AG04450 (cell line): Measurements from ENCODE around the gene SYT14. TPM values are rescaled to one million over a fixed set of nuclear protein-coding genes. Genes with fewer than 3 reads are reported as not detected.

Source experiments
- CTCF ChIA-PET: fragments of 300-600, 350-600 bp; formaldehyde crosslinking; extraction: SDS; loops from one replicate; lab custom pipeline; 2022; ENCODE audit warnings: antibody characterized with exemption, inconsistent platforms; lab: Charles Lee
- POLR2A ChIA-PET: fragments of 350-600 bp; formaldehyde crosslinking; extraction: SDS; loops from one replicate; lab custom pipeline; 2021; ENCODE audit warnings: antibody characterized with exemption, inconsistent platforms; lab: Yijun Ruan, JAX
- DNase-seq: peaks from one replicate; pipeline ENCODE4 v3.0.0-alpha.2; 2011; ENCODE audit warnings: low read depth, low spot score
- H3K27ac ChIP-seq: one replicate; pipeline ENCODE4 v1.5.1; 2012; ENCODE audit warnings: low read depth, low read length, control low read depth
- H3K27me3 ChIP-seq: one replicate; pipeline ENCODE4 v1.6.0; 2012; ENCODE audit warnings: low read length; ENCODE audit not compliant: control insufficient read depth, insufficient read depth
- H3K4me3 ChIP-seq: 2 replicates; pipeline ENCODE4 v1.5.1; 2011; ENCODE audit warnings: mild to moderate bottlenecking, low read depth, low read length, control low read depth
- H3K9me3 ChIP-seq: 2 replicates; pipeline ENCODE4 v1.5.1; 2012; ENCODE audit warnings: low read length; ENCODE audit not compliant: control insufficient read depth, insufficient read depth
- polyA plus RNA-seq: library from polyadenylated mRNA; depleted of rRNA; stranded (reverse); fragments of >200 nt; gene quantifications from 2 replicates; pipeline ENCODE4 v1.2.3, GENCODE V29; 2011
- TF ChIP-seq, protein P1 (sequence below): IDR thresholded peaks from 2 replicates; pipeline ENCODE4 v1.5.1; 2011; ENCODE audit warnings: low read depth, low read length, control low read depth, inconsistent platforms

Gene SYT14
- polyA plus RNA-seq, 1 experiment, result 4.8 TPM

DNA sequence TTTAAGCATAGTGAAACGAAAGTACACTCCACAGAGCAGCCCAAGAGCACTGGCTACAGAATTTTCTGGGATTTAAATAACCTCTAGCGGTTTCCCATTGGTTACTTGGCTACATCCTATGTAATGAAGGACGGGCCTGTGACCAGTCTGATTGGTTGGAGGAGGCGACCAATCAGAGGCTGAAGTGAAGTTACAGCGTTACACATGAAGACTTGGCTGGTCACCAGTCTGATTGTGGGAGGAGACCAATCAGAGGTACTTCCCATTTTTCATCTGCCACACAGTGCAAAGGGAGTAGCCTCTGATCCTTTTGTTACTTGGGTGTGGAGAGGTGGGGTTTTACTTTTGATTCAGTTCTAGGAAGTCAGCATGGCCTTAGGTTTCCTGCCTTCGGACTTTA lies 151.8 kb downstream of the SYT14 start:
- H3K27ac ChIP-seq, result no peak overlapping the region
- TF ChIP-seq, protein P1, sequence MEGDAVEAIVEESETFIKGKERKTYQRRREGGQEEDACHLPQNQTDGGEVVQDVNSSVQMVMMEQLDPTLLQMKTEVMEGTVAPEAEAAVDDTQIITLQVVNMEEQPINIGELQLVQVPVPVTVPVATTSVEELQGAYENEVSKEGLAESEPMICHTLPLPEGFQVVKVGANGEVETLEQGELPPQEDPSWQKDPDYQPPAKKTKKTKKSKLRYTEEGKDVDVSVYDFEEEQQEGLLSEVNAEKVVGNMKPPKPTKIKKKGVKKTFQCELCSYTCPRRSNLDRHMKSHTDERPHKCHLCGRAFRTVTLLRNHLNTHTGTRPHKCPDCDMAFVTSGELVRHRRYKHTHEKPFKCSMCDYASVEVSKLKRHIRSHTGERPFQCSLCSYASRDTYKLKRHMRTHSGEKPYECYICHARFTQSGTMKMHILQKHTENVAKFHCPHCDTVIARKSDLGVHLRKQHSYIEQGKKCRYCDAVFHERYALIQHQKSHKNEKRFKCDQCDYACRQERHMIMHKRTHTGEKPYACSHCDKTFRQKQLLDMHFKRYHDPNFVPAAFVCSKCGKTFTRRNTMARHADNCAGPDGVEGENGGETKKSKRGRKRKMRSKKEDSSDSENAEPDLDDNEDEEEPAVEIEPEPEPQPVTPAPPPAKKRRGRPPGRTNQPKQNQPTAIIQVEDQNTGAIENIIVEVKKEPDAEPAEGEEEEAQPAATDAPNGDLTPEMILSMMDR, result no peak
- no peaks in the 10 kb centered on the region for H3K9me3 ChIP-seq
- ChIA-PET POLR2A (no interaction called here), CTCF (no interaction called here)
- no peaks in the 10 kb centered on the region for H3K27me3 ChIP-seq
- H3K4me3 ChIP-seq, result no peak overlapping the region
- DNase-seq, result no peak

DNA sequence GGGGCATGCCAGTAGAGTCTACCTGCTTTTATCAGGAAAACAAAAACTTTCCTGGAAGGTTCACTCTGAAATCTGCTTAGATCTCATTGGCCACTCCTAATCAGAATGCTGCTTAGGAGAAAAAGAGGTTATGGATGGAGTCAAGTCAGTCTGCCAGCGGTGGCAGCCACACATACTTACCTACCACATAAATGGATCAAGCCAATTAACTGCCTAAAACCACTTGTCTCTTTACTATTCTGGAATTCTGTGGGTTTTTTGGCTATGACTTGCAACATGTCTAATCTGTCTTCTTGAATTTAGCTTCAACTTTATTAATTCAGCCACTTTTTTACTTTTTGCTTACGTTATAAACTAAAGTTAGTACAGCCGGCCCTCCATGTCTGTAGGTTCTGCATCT lies 154.3 kb downstream of the SYT14 start:
- Histone ChIP-seq H3K9me3 (no peaks in the 10 kb centered on the region), H3K27ac (no peak overlapping the region), H3K4me3 (no peak overlapping the region), H3K27me3 (no peaks in the 10 kb centered on the region)
- TF ChIP-seq, protein P1, result no peak
- DNase-seq, result no peak
- CTCF ChIA-PET, result no interaction called here
- POLR2A ChIA-PET, result no interaction called here

DNA sequence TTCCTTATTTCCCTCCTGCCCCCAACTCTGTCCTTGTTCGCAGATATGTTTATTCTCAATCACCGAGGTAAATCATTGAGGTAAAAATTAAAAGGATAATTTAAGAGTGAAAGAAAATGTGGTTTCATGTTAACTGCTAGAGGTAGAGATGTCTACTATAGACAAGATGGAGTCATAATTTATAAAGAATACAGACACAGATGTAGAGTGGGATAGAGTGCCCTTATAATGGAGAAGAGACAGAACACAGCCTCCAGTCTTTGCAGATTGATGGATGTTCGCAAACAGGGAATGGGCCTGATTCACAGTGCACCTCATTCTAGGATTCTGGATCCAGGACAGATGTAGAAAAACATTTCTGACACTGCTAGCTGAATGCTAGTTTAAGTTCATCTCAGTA lies 155.4 kb downstream of the SYT14 start:
- TF ChIP-seq, protein P1, result no peak
- DNase-seq, result no peak
- H3K27me3 ChIP-seq, result no peaks in the 10 kb centered on the region
- ChIA-PET CTCF (no interaction called here), POLR2A (no interaction called here)
- H3K4me3 ChIP-seq, result no peak overlapping the region
- H3K27ac ChIP-seq, result no peak overlapping the region
- H3K9me3 ChIP-seq, result no peaks in the 10 kb centered on the region

DNA sequence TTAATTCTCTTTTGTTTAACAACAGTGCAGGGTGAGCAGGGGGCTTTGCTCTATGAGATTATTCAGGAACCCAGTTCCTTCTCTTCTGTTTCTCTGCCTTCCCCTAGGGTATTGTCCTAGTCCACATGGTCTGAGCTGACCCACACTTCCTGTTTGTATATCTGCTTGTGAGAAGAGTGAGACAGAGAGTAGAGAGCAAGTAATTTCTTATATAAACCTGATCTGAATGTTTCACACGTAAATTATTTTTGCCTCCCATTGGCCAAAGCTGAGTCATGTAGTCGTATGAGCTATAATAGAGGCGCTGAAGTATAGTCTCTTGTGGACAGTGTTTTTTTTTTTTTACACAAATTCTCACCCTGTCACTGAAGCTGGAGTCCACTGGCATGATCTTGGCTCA lies 160.3 kb downstream of the SYT14 start:
- ChIA-PET CTCF (no interaction called here), POLR2A (interaction anchor here (0.7 kb wide), 1 partner anchor 307 kb away, joined by 4 read pairs; no protein-coding TSS in a partner anchor)
- no peaks in the 10 kb centered on the region for H3K9me3 ChIP-seq
- H3K27ac ChIP-seq, result no peak overlapping the region
- no peaks in the 10 kb centered on the region for H3K27me3 ChIP-seq
- no peak overlapping the region for H3K4me3 ChIP-seq
- TF ChIP-seq, protein P1, result no peak
- DNase-seq, result no peak

DNA sequence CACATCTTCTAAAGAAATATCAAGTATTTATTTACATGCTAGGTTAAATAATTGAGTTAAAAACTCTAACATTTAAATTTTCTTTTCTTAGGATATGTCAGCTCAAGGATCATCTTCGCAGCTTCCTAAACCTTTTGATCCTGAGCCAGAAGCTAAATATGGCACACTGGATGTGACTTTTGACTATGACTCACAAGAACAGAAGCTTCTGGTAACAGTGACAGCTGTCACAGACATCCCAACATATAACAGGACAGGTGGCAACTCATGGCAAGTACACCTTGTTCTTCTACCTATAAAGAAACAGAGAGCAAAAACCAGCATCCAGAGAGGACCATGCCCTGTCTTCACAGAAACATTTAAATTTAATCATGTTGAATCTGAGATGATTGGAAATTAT lies 161.9 kb downstream of the SYT14 start:
- Histone ChIP-seq H3K9me3 (no peaks in the 10 kb centered on the region), H3K27ac (no peak overlapping the region), H3K27me3 (no peaks in the 10 kb centered on the region), H3K4me3 (no peak overlapping the region)
- TF ChIP-seq, protein P1, result no peak
- no peak for DNase-seq
- POLR2A ChIA-PET, result no interaction called here
- CTCF ChIA-PET, result no interaction called here
